ENCODE data around the gene NACA2. TPM values are rescaled to one million over a fixed set of nuclear protein-coding genes. Genes with fewer than 3 reads are reported as not detected.

NACA2 gene
- total and polyA plus RNA-seq, 7 experiments from 2014 or later = not detected

DNA sequence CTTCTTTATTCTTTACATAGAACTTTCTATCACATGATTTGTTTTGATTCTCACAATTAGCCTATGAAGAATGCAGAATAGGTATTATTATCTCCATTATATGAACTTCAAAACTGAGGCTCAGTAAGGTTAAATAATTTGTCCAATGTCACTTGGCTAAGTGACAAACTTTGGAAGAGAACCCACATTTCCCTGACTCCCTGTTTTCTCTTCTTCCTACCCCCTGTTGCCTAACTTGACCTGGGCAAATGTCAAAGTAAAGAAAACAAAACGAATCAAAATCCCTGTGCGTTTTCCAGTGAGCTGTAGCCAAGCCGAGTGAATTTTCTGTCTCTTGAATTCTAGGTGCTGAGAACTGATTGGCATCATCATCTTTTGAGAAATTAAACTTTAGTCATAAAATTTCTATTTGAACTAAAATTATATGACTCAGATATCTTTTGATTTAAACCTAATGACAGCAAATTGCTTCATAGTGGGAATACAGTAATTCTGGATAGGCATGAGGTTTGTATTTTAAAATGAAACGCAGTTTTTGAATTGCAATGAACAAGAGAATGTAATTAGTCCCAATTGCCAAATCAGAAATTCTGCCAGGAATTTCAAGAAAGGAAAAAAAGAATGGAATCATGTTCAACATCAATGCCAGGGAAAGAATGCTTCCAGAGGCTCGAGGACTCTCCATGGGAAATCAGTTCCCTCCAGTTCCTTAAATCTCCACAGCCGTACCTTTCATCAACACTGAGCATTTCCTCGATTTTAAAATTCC is 4.6 kb upstream of the NACA2 start:
- H3K4me1 ChIP-seq (ENCODE audit: control insufficient read depth in 2 of 2, insufficient read depth in 2 of 2, low read length in 2 of 2) = no peaks in the 10 kb centered on the region
- Mint-ChIP-seq H3K36me3 (no peaks in the 10 kb centered on the region), H3K27ac (no peak overlapping the region), H3K9me3 (no peaks in the 10 kb centered on the region), H3K4me3 (no peak overlapping the region), H3K4me1 (no peaks in the 10 kb centered on the region), H3K27me3 (peaks cover 5 to 29% (median 15%) of the 10 kb centered on the region in 5 donors)
- H3K36me3 ChIP-seq (ENCODE audit: control insufficient read depth in 2 of 3, insufficient read depth in 3 of 3, low read length in 3 of 3) = no peaks in the 10 kb centered on the region
- POLR2A ChIA-PET = no interaction called here
- no peaks in the 10 kb centered on the region for H3K27me3 ChIP-seq (ENCODE audit: control insufficient read depth in 2 of 2, insufficient read depth in 2 of 2, low read length in 2 of 2)
- H3K9me3 ChIP-seq (ENCODE audit: control insufficient read depth in 2 of 3, low read length in 3 of 3) = no peaks in the 10 kb centered on the region
- CTCF ChIA-PET = no interaction called here
- intact Hi-C loops (cut with micrococcal nuclease) = no loop called here
- ATAC-seq = no peak
- no peak overlapping the region for H3K27ac ChIP-seq (ENCODE audit: low read depth, low read length)
- no peak overlapping the region for H3K4me3 ChIP-seq (ENCODE audit: low read length)
- DNase-seq = no peak

GRCh38 chr17:61594294-61594825 is 3.3 kb upstream of the NACA2 start:
- H3K36me3 Mint-ChIP-seq = no peaks in the 10 kb centered on the region
- ChIA-PET CTCF (no interaction called here), POLR2A (no interaction called here)
- Histone ChIP-seq H3K27me3 (ENCODE audit: control insufficient read depth in 2 of 2, insufficient read depth in 2 of 2, low read length in 2 of 2) (no peaks in the 10 kb centered on the region), H3K27ac (ENCODE audit: low read depth, low read length) (no peak overlapping the region), H3K4me3 (ENCODE audit: low read length) (no peak overlapping the region), H3K36me3 (ENCODE audit: control insufficient read depth in 2 of 3, insufficient read depth in 3 of 3, low read length in 3 of 3) (no peaks in the 10 kb centered on the region), H3K4me1 (ENCODE audit: control insufficient read depth in 2 of 2, insufficient read depth in 2 of 2, low read length in 2 of 2) (no peaks in the 10 kb centered on the region), H3K9me3 (ENCODE audit: control insufficient read depth in 2 of 3, low read length in 3 of 3) (no peaks in the 10 kb centered on the region)
- ATAC-seq (no peak), DNase-seq (no peak)
- no peak overlapping the region for H3K4me3 Mint-ChIP-seq
- H3K27ac Mint-ChIP-seq = no peak overlapping the region
- no peaks in the 10 kb centered on the region for H3K4me1 Mint-ChIP-seq
- no peaks in the 10 kb centered on the region for H3K9me3 Mint-ChIP-seq
- H3K27me3 Mint-ChIP-seq = peaks cover 5 to 29% (median 15%) of the 10 kb centered on the region in 5 donors
- intact Hi-C loops (cut with micrococcal nuclease) = no loop called here

- CTCF ChIA-PET = interaction anchor here (0.7 kb wide), 1 partner anchor 1571 kb away, joined by 3 read pairs; no protein-coding TSS in a partner anchor
- H3K27ac Mint-ChIP-seq = no peak overlapping the region
Observed at GRCh38 chr17:61593426-61593825, 2.4 kb upstream of the NACA2 start.

DNA sequence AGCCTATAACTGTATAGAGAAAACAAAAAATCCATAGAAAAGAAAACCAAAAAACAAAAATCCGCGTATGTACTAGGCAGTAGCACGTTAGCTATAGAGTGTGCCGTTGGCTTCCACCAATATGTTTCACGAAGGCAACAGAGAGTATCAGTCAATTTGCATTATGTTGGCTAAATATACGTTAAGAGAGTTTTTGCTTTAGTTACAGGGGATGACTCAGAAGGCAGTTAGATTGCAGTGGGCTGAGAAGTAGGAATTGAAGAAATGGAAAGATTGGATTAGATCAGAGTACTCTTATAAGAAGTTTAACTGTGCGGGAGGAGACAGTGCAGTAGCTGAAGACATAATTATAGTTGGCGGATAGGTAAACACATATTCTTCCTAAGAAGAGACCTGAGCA is 911 bp upstream of the NACA2 start:
- H3K36me3 Mint-ChIP-seq = no peaks in the 10 kb centered on the region
- intact Hi-C loops (cut with micrococcal nuclease) = no loop called here
- Histone ChIP-seq H3K9me3 (ENCODE audit: control insufficient read depth in 2 of 3, low read length in 3 of 3) (no peaks in the 10 kb centered on the region), H3K4me1 (ENCODE audit: control insufficient read depth in 2 of 2, insufficient read depth in 2 of 2, low read length in 2 of 2) (no peaks in the 10 kb centered on the region), H3K36me3 (ENCODE audit: control insufficient read depth in 2 of 3, insufficient read depth in 3 of 3, low read length in 3 of 3) (no peaks in the 10 kb centered on the region), H3K27me3 (ENCODE audit: control insufficient read depth in 2 of 2, insufficient read depth in 2 of 2, low read length in 2 of 2) (no peaks in the 10 kb centered on the region), H3K27ac (ENCODE audit: low read depth, low read length) (no peak overlapping the region), H3K4me3 (ENCODE audit: low read length) (no peak overlapping the region)
- no peak for DNase-seq
- H3K9me3 Mint-ChIP-seq = no peaks in the 10 kb centered on the region
- ChIA-PET POLR2A (no interaction called here), CTCF (no interaction called here)
- H3K4me1 Mint-ChIP-seq = no peaks in the 10 kb centered on the region
- H3K27me3 Mint-ChIP-seq = peaks cover 5 to 22% (median 15%) of the 10 kb centered on the region in 5 donors
- no peak for ATAC-seq
- no peak overlapping the region for H3K27ac Mint-ChIP-seq
- no peak overlapping the region for H3K4me3 Mint-ChIP-seq

More at GRCh38 chr17:61593426-61593825, 2.4 kb upstream of the NACA2 start:
- no peak for ATAC-seq
- Mint-ChIP-seq H3K9me3 (no peaks in the 10 kb centered on the region), H3K4me3 (no peak overlapping the region), H3K36me3 (no peaks in the 10 kb centered on the region), H3K4me1 (no peaks in the 10 kb centered on the region), H3K27me3 (peaks cover 5 to 29% (median 15%) of the 10 kb centered on the region in 5 donors)
- Histone ChIP-seq H3K36me3 (ENCODE audit: control insufficient read depth in 2 of 3, insufficient read depth in 3 of 3, low read length in 3 of 3) (no peaks in the 10 kb centered on the region), H3K27ac (ENCODE audit: low read depth, low read length) (no peak overlapping the region), H3K4me3 (ENCODE audit: low read length) (no peak overlapping the region), H3K4me1 (ENCODE audit: control insufficient read depth in 2 of 2, insufficient read depth in 2 of 2, low read length in 2 of 2) (no peaks in the 10 kb centered on the region), H3K9me3 (ENCODE audit: control insufficient read depth in 2 of 3, low read length in 3 of 3) (no peaks in the 10 kb centered on the region), H3K27me3 (ENCODE audit: control insufficient read depth in 2 of 2, insufficient read depth in 2 of 2, low read length in 2 of 2) (no peaks in the 10 kb centered on the region)
- POLR2A ChIA-PET = no interaction called here
- intact Hi-C loops (cut with micrococcal nuclease) = no loop called here
- DNase-seq = no peak

GRCh38 chr17:61589990-61590389 is 1.0 kb downstream of the NACA2 start:
- Histone ChIP-seq H3K4me3 (ENCODE audit: low read length) (no peak overlapping the region), H3K27ac (ENCODE audit: low read depth, low read length) (no peak overlapping the region), H3K36me3 (ENCODE audit: control insufficient read depth in 2 of 3, insufficient read depth in 3 of 3, low read length in 3 of 3) (no peaks in the 10 kb centered on the region), H3K27me3 (ENCODE audit: control insufficient read depth in 2 of 2, insufficient read depth in 2 of 2, low read length in 2 of 2) (no peaks in the 10 kb centered on the region), H3K4me1 (ENCODE audit: control insufficient read depth in 2 of 2, insufficient read depth in 2 of 2, low read length in 2 of 2) (no peaks in the 10 kb centered on the region), H3K9me3 (ENCODE audit: control insufficient read depth in 2 of 3, low read length in 3 of 3) (no peaks in the 10 kb centered on the region)
- H3K4me1 Mint-ChIP-seq = no peaks in the 10 kb centered on the region
- no peaks in the 10 kb centered on the region for H3K36me3 Mint-ChIP-seq
- peaks cover 4 to 13% (median 7%) of the 10 kb centered on the region in 5 donors for H3K27me3 Mint-ChIP-seq
- CTCF ChIA-PET = interaction anchor here (0.5 kb wide), 1 partner anchor 1559 kb away, joined by 3 read pairs; no protein-coding TSS in a partner anchor
- POLR2A ChIA-PET = no interaction called here
- ATAC-seq (no peak), DNase-seq (no peak)
- H3K27ac Mint-ChIP-seq = no peak overlapping the region
- no peaks in the 10 kb centered on the region for H3K9me3 Mint-ChIP-seq
- no peak overlapping the region for H3K4me3 Mint-ChIP-seq
- intact Hi-C loops (cut with micrococcal nuclease) = no loop called here

DNA sequence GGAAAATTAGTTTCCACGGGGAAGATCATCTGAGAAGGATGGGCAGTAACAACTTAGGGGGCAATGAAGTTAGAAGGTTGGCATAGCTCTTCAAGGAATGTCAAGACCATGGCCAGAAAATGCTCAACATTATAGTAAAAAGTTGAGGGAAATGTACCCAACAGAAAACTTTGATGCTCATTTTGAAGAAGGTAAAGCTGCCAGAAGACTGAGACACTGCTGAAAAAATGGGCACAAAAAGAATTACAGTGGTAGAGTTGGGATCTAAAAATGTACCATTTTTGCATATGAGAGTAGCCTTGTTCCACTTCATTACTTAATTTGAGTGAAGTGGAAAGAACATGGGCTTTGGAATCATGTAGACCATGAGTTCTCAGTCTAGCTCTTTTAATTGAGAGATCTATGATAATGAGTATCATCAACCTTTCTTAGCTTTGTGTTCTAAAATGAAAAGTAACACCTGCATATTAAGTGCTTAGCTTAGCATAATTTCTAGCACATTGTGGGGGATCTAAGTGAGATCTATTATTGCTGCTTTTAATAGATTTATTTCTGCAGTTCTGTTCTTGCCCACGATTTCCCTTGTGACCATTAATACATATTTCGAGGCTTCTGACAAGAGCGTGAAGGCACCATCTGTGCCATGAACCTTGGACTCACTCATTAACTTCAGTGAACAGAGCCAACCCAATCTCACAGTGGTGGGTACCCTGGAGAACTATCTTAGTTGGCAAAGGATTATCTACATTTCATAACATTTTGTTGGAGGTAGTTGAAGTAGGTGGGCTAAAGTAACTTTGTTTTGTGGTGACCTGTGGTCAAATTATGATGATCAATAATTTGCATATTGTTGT is 3.0 kb downstream of the NACA2 start:
- Histone ChIP-seq H3K27me3 (ENCODE audit: control insufficient read depth in 2 of 2, insufficient read depth in 2 of 2, low read length in 2 of 2) (no peaks in the 10 kb centered on the region), H3K27ac (ENCODE audit: low read depth, low read length) (no peak overlapping the region), H3K4me1 (ENCODE audit: control insufficient read depth in 2 of 2, insufficient read depth in 2 of 2, low read length in 2 of 2) (no peaks in the 10 kb centered on the region), H3K4me3 (ENCODE audit: low read length) (no peak overlapping the region), H3K9me3 (ENCODE audit: control insufficient read depth in 2 of 3, low read length in 3 of 3) (no peaks in the 10 kb centered on the region), H3K36me3 (ENCODE audit: control insufficient read depth in 2 of 3, insufficient read depth in 3 of 3, low read length in 3 of 3) (no peaks in the 10 kb centered on the region)
- Mint-ChIP-seq H3K27me3 (peaks cover 0 to 15% (median 0%) of the 10 kb centered on the region in 5 donors), H3K4me3 (no peak overlapping the region), H3K4me1 (no peaks in the 10 kb centered on the region), H3K36me3 (no peaks in the 10 kb centered on the region), H3K9me3 (no peaks in the 10 kb centered on the region), H3K27ac (no peak overlapping the region)
- intact Hi-C loops (cut with micrococcal nuclease) = no loop called here
- ChIA-PET CTCF (interaction anchor here (0.6 kb wide), 1 partner anchor 27 kb away, joined by 5 read pairs; no protein-coding TSS in a partner anchor), POLR2A (no interaction called here)
- ATAC-seq (no peak), DNase-seq (no peak)
